GM23338 (cell line): ENCODE results near the gene MDGA2. TPM values are rescaled to one million over a fixed set of nuclear protein-coding genes. Genes with fewer than 3 reads are reported as not detected.

Experiments used
- ATAC-seq: fragments of 200-7000 bp; cut with Tn5 transposase; 3 replicates; pipeline ENCODE4 v1.9.1; 2020
- DNase-seq: peaks from one replicate; pipeline ENCODE4 v3.0.0-alpha.2; 2015; ENCODE audit warnings: low spot score
- H2AFZ ChIP-seq: fragments of 200-600 bp; sonication (generic); 2 replicates; pipeline ENCODE4 v1.8.0; 2016; ENCODE audit warnings: antibody characterized with exemption, mild to moderate bottlenecking, moderate library complexity
- H3F3A ChIP-seq: fragments of 200-600 bp; sonication (generic); replicated peaks from 2 replicates; pipeline ENCODE4 v1.8.0; 2017; ENCODE audit warnings: antibody characterized with exemption, mixed run types, low read depth
- H3K27ac ChIP-seq: fragments of 200-600 bp; sonication (generic); 2 replicates; pipeline ENCODE4 v1.6.1; 2016; ENCODE audit warnings: low read depth
- H3K27me3 ChIP-seq: fragments of 200-600 bp; sonication (generic); 2 replicates; pipeline ENCODE4 v1.8.0; 2016; ENCODE audit warnings: mild to moderate bottlenecking, mixed run types, moderate library complexity; ENCODE audit not compliant: insufficient read depth
- H3K36me3 ChIP-seq: fragments of 200-600 bp; sonication (generic); 2 replicates; pipeline ENCODE4 v1.8.0; 2016; ENCODE audit warnings: mild to moderate bottlenecking; ENCODE audit not compliant: insufficient read depth
- H3K4me1 ChIP-seq: fragments of 200-600 bp; sonication (generic); 2 replicates; pipeline ENCODE4 v1.8.0; 2016; ENCODE audit warnings: mild to moderate bottlenecking, moderate library complexity; ENCODE audit not compliant: insufficient read depth
- H3K4me2 ChIP-seq: fragments of 200-600 bp; sonication (generic); 2 replicates; pipeline ENCODE4 v1.7.1; 2017; ENCODE audit warnings: mixed run types
- H3K4me3 ChIP-seq: fragments of 200-600 bp; sonication (generic); 2 replicates; pipeline ENCODE4 v1.6.1; 2016; ENCODE audit warnings: mixed run types
- H3K79me2 ChIP-seq: fragments of 200-600 bp; sonication (generic); replicated peaks from 2 replicates; pipeline ENCODE4 v1.8.0; 2017; ENCODE audit warnings: mild to moderate bottlenecking; ENCODE audit not compliant: insufficient read depth
- H3K9me2 ChIP-seq: fragments of 200-600 bp; sonication (generic); 2 replicates; pipeline ENCODE4 v1.8.0; 2017; ENCODE audit not compliant: insufficient read depth
- H4K20me1 ChIP-seq: fragments of 200-600 bp; sonication (generic); replicated peaks from 2 replicates; pipeline ENCODE4 v1.8.0; 2017; ENCODE audit warnings: mild to moderate bottlenecking; ENCODE audit not compliant: insufficient read depth
- H3K27ac Mint-ChIP-seq: 2 replicates; pipeline ENCODE4 v1.8.0; 2020; ENCODE audit warnings: inconsistent platforms, mild to moderate bottlenecking, moderate library complexity, mixed read lengths
- H3K27me3 Mint-ChIP-seq: 3 replicates; pipeline ENCODE4 v1.8.0; 2022; ENCODE audit warnings: low read depth, mild to moderate bottlenecking, moderate library complexity, mixed read lengths, inconsistent platforms; ENCODE audit not compliant: insufficient read depth, poor library complexity
- H3K36me3 Mint-ChIP-seq: 3 replicates; pipeline ENCODE4 v1.8.0; 2021; ENCODE audit warnings: low read depth, mild to moderate bottlenecking, inconsistent platforms, moderate library complexity, mixed read lengths
- H3K4me1 Mint-ChIP-seq: 3 replicates; pipeline ENCODE4 v1.8.0; 2020; ENCODE audit warnings: mild to moderate bottlenecking, inconsistent platforms, mixed read lengths
- H3K4me3 Mint-ChIP-seq: 3 replicates; pipeline ENCODE4 v1.8.0; 2021; ENCODE audit warnings: moderate library complexity, mild to moderate bottlenecking, inconsistent platforms, mixed read lengths
- H3K9me3 Mint-ChIP-seq: 3 replicates; pipeline ENCODE4 v1.8.0; 2020; ENCODE audit warnings: moderate library complexity, mild to moderate bottlenecking, inconsistent platforms, mixed read lengths
- CTCF ChIP-seq, 2 experiments: fragments of 200-600 bp in 1 of 2; sonication (generic) in 1 of 2; conservative IDR thresholded peaks; 2 replicates each; pipeline versions ENCODE4 v1.5.1 to v1.6.1; 2016 to 2017; ENCODE audit warnings: antibody characterized with exemption in 2 of 2, low read depth in 2 of 2, mild to moderate bottlenecking in 2 of 2, moderate library complexity in 1 of 2
- ETS1 ChIP-seq: IDR thresholded peaks from 2 replicates; pipeline ENCODE4 v1.6.1; 2016; ENCODE audit warnings: antibody characterized with exemption
- EZH2phosphoT487 ChIP-seq: fragments of 200-600 bp; sonication (generic); IDR thresholded peaks from one replicate; pipeline ENCODE4 v1.8.1; 2018; ENCODE audit warnings: antibody characterized with exemption; ENCODE audit not compliant: unreplicated experiment
- JUNB ChIP-seq: IDR thresholded peaks from one replicate; pipeline ENCODE4 v1.6.1; 2016; ENCODE audit warnings: antibody characterized with exemption; ENCODE audit not compliant: unreplicated experiment
- NANOG ChIP-seq: IDR thresholded peaks from 2 replicates; pipeline ENCODE4 v1.6.1; 2016; ENCODE audit warnings: antibody characterized with exemption, borderline replicate concordance
- POLR2AphosphoS5 ChIP-seq: IDR thresholded peaks from 2 replicates; pipeline ENCODE4 v1.6.1; 2016; ENCODE audit warnings: antibody characterized with exemption, low read depth
- REST ChIP-seq: IDR thresholded peaks from one replicate; pipeline ENCODE4 v1.6.1; 2018; ENCODE audit warnings: antibody characterized with exemption; ENCODE audit not compliant: unreplicated experiment
- STAT1 ChIP-seq: IDR thresholded peaks from one replicate; pipeline ENCODE4 v1.6.1; 2016; ENCODE audit warnings: antibody characterized with exemption; ENCODE audit not compliant: unreplicated experiment
- ZNF114 ChIP-seq: fragments of 250-450 bp; sonication (Bioruptor Pico); IDR thresholded peaks from 2 replicates; pipeline ENCODE4 v1.5.0; 2020; ENCODE audit warnings: mild to moderate bottlenecking, moderate library complexity
- ZNF331 ChIP-seq: fragments of 250-450 bp; sonication (Bioruptor Pico); IDR thresholded peaks from 2 replicates; pipeline ENCODE4 v1.5.0; 2020; ENCODE audit warnings: low read depth, mild to moderate bottlenecking, moderate library complexity
- polyA plus RNA-seq: library from polyadenylated mRNA; unstranded; fragments of >200 nt; fragmentation: Nextera tagmentation; extraction: Ambion mirVana; gene quantifications from 2 replicates; pipeline ENCODE4 v1.2.1, GENCODE V29; 2016
- total RNA-seq: library from RNA; depleted of rRNA; stranded (reverse); fragments of >200 nt; shearing (Covaris generic); gene quantifications from 2 replicates; pipeline ENCODE4 v1.2.3, GENCODE V29; 2014

The MDGA2 gene
- total and polyA plus RNA-seq, 2 experiments from 2014 or later = 0.68 to 1.7 TPM

- no peak for TF ChIP-seq POLR2AphosphoS5
- no peak for TF ChIP-seq NANOG
- TF ChIP-seq CTCF (conservative IDR thresholded peaks at IDR 0.05; ENCODE audit: low read depth in 2 of 2) = no peak
- no peak for TF ChIP-seq STAT1
- TF ChIP-seq ZNF114 (CRISPR knock-in tag) = no peak
- TF ChIP-seq REST = no peak
- TF ChIP-seq ZNF331 (CRISPR knock-in tag) = no peak
- TF ChIP-seq JUNB = no peak
- H3K27ac Mint-ChIP-seq = no peak overlapping the region
These were observed 373.3 kb downstream of the MDGA2 start for GRCh38 chr14:47302121-47302520.

GRCh38 chr14:47300796-47301195, 374.6 kb downstream of the MDGA2 start:
- Mint-ChIP-seq H3K9me3 (no peaks in the 10 kb centered on the region), H3K27ac (no peak overlapping the region)
- no peak overlapping the region for H3K4me2 ChIP-seq
- TF ChIP-seq ZNF114 (CRISPR knock-in tag) = no peak
- no peak for TF ChIP-seq CTCF (conservative IDR thresholded peaks at IDR 0.05; ENCODE audit: low read depth in 2 of 2)
- no peak for TF ChIP-seq STAT1
- no peak for TF ChIP-seq EZH2phosphoT487
- no peak for TF ChIP-seq ETS1

More at GRCh38 chr14:47302121-47302520, 373.3 kb downstream of the MDGA2 start:
- no peaks in the 10 kb centered on the region for H3K36me3 ChIP-seq
- H4K20me1 ChIP-seq = no peaks in the 10 kb centered on the region
- no peak overlapping the region for H2AFZ ChIP-seq
- DNase-seq (no peak), ATAC-seq (no peak)
- Mint-ChIP-seq H3K9me3 (no peaks in the 10 kb centered on the region), H3K36me3 (no peaks in the 10 kb centered on the region), H3K27me3 (peaks cover 4% of the 10 kb centered on the region), H3K4me1 (peaks cover 6% of the 10 kb centered on the region; the same call in 2 of the 3 replicates), H3K4me3 (no peak overlapping the region)
- no peak overlapping the region for H3K27ac ChIP-seq
- no peak overlapping the region for H3K4me2 ChIP-seq
- H3K4me1 ChIP-seq = no peaks in the 10 kb centered on the region
- H3K79me2 ChIP-seq = no peaks in the 10 kb centered on the region
- H3K9me2 ChIP-seq = 0 out of 2 replicates have a peak, but pooled peaks cover 3% of the 10 kb centered on the region
- H3K4me3 ChIP-seq = no peak overlapping the region
- no peaks in the 10 kb centered on the region for H3F3A ChIP-seq
- no peaks in the 10 kb centered on the region for H3K27me3 ChIP-seq

More at GRCh38 chr14:47300796-47301195, 374.6 kb downstream of the MDGA2 start:
- Histone ChIP-seq H3K79me2 (no peaks in the 10 kb centered on the region), H3K9me2 (0 out of 2 replicates have a peak, but pooled peaks cover 3% of the 10 kb centered on the region), H3F3A (no peaks in the 10 kb centered on the region), H3K36me3 (no peaks in the 10 kb centered on the region), H3K4me1 (no peaks in the 10 kb centered on the region), H3K27ac (no peak overlapping the region), H2AFZ (no peak overlapping the region), H3K4me3 (no peak overlapping the region), H3K27me3 (no peaks in the 10 kb centered on the region), H4K20me1 (no peaks in the 10 kb centered on the region)
- H3K4me3 Mint-ChIP-seq = no peak overlapping the region
- peaks cover 6% of the 10 kb centered on the region; the same call in 2 of the 3 replicates for H3K4me1 Mint-ChIP-seq
- peaks cover 4% of the 10 kb centered on the region for H3K27me3 Mint-ChIP-seq
- H3K36me3 Mint-ChIP-seq = no peaks in the 10 kb centered on the region
- ATAC-seq = no peak
- peak; percentile 17 for DNase-seq
